SU-DHL-6 (cell line): Measurements from ENCODE around the gene SLC25A40.

Experiments used
- H2AFZ ChIP-seq: fragments of 200-600 bp; sonication (generic); 2 replicates; pipeline ENCODE4 v1.6.1; 2014; ENCODE audit warnings: low read depth, mild to moderate bottlenecking, moderate library complexity, mixed read lengths, antibody characterized with exemption, low read length; ENCODE audit not compliant: severe bottlenecking
- H3F3A ChIP-seq: fragments of 200-600 bp; shearing (Covaris generic); 2 replicates; pipeline ENCODE4 v1.6.0; 2016; ENCODE audit warnings: antibody characterized with exemption, mild to moderate bottlenecking; ENCODE audit not compliant: insufficient read depth
- H3K27ac ChIP-seq: fragments of 200-600 bp; sonication (generic); 2 replicates; pipeline ENCODE4 v1.5.1; 2016; ENCODE audit warnings: low read depth, mild to moderate bottlenecking, low read length, moderate library complexity, mixed read lengths
- H3K27me3 ChIP-seq: fragments of 200-600 bp; sonication (generic), shearing (Covaris generic); 2 replicates; pipeline ENCODE4 v1.6.0; 2014; ENCODE audit warnings: mild to moderate bottlenecking, low read length
- H3K36me3 ChIP-seq: fragments of 200-600 bp; sonication (generic); 2 replicates; pipeline ENCODE4 v1.6.1; 2014; ENCODE audit warnings: mild to moderate bottlenecking, low read length, mixed read lengths
- H3K4me2 ChIP-seq: fragments of 300-600, 200-600 bp; shearing (Covaris generic), sonication (generic); 2 replicates; pipeline ENCODE4 v1.6.0; 2014; ENCODE audit warnings: low read length, low read depth, mild to moderate bottlenecking; ENCODE audit not compliant: poor library complexity, severe bottlenecking
- H3K4me3 ChIP-seq: fragments of 200-600 bp; sonication (generic); 2 replicates; pipeline ENCODE4 v1.5.1; 2014; ENCODE audit warnings: antibody characterized with exemption, low read length, mild to moderate bottlenecking, mixed read lengths; ENCODE audit not compliant: insufficient read depth, poor library complexity, severe bottlenecking
- H3K79me2 ChIP-seq: fragments of 200-600 bp; sonication (generic); 2 replicates; pipeline ENCODE4 v1.6.1; 2014; ENCODE audit warnings: mild to moderate bottlenecking, low read length, moderate library complexity; ENCODE audit not compliant: insufficient read depth
- H3K9ac ChIP-seq: fragments of 200-600 bp; sonication (generic); 2 replicates; pipeline ENCODE4 v1.7.0; 2014; ENCODE audit warnings: mild to moderate bottlenecking, low read length
- H3K9me2 ChIP-seq: fragments of 200-600 bp; sonication (generic); replicated peaks from 2 replicates; pipeline ENCODE4 v1.6.1; 2014; ENCODE audit warnings: low read length; ENCODE audit not compliant: insufficient read depth
- H3K9me3 ChIP-seq: fragments of 200-600 bp; sonication (generic); 2 replicates; pipeline ENCODE4 v1.6.1; 2014; ENCODE audit warnings: low read length, mixed read lengths; ENCODE audit not compliant: insufficient read depth
- H4K20me1 ChIP-seq: fragments of 200-600 bp; sonication (generic); 2 replicates; pipeline ENCODE4 v1.6.1; 2014; ENCODE audit warnings: low read depth, mild to moderate bottlenecking, antibody characterized with exemption, low read length, moderate library complexity, mixed read lengths
- CTCF ChIP-seq: fragments of 200-600 bp; sonication (generic); IDR thresholded peaks from one replicate; pipeline ENCODE4 v1.5.1; 2017; ENCODE audit warnings: antibody characterized with exemption, mild to moderate bottlenecking, low read length, moderate library complexity; ENCODE audit not compliant: insufficient read depth, poor library complexity, severe bottlenecking
- EZH2phosphoT487 ChIP-seq: fragments of 200-600 bp; sonication (generic), shearing (Covaris generic); conservative IDR thresholded peaks from 2 replicates; pipeline ENCODE4 v1.6.1; 2018; ENCODE audit warnings: mild to moderate bottlenecking, antibody characterized with exemption, low read length, moderate library complexity, mixed read lengths

SLC25A40 gene

GRCh38 chr7:87899255-87899654 is 23.1 kb upstream of the SLC25A40 start:
- no peak overlapping the region for H3K27ac ChIP-seq
- H3F3A ChIP-seq: peaks cover 12% of the 10 kb centered on the region
- no peaks in the 10 kb centered on the region for H3K27me3 ChIP-seq
- peaks cover 83% of the 10 kb centered on the region for H3K36me3 ChIP-seq
- H3K9ac ChIP-seq: no peak overlapping the region
- H2AFZ ChIP-seq: no peak overlapping the region
- peaks cover 5% of the 10 kb centered on the region; the same call in 1 of the 2 replicates for H4K20me1 ChIP-seq
- H3K9me2 ChIP-seq: no peaks in the 10 kb centered on the region
- peaks cover 36% of the 10 kb centered on the region for H3K79me2 ChIP-seq
- no peak overlapping the region for H3K4me3 ChIP-seq
- no peak overlapping the region for H3K4me2 ChIP-seq
- TF ChIP-seq CTCF (no peak), EZH2phosphoT487 (no peak)
- no peaks in the 10 kb centered on the region for H3K9me3 ChIP-seq

- no peak overlapping the region for H2AFZ ChIP-seq
- no peak overlapping the region for H3K4me3 ChIP-seq
- TF ChIP-seq EZH2phosphoT487 (no peak), CTCF (no peak)
- no peaks in the 10 kb centered on the region for H3K9me2 ChIP-seq
- H3K79me2 ChIP-seq: peaks cover 61% of the 10 kb centered on the region
- no peak overlapping the region for H3K4me2 ChIP-seq
- no peaks in the 10 kb centered on the region for H3K9me3 ChIP-seq
- H4K20me1 ChIP-seq: peaks cover 25% of the 10 kb centered on the region
- peaks cover 19% of the 10 kb centered on the region for H3F3A ChIP-seq
- H3K36me3 ChIP-seq: peaks cover 86% of the 10 kb centered on the region
- no peak overlapping the region for H3K9ac ChIP-seq
- H3K27me3 ChIP-seq: no peaks in the 10 kb centered on the region
- no peak overlapping the region for H3K27ac ChIP-seq
Measured at GRCh38 chr7:87895363-87895762, 19.2 kb upstream of the SLC25A40 start.

- Histone ChIP-seq H3K4me3 (no peak overlapping the region), H3K9me2 (no peaks in the 10 kb centered on the region), H3K27me3 (no peaks in the 10 kb centered on the region), H3K9me3 (no peaks in the 10 kb centered on the region), H3K9ac (no peak overlapping the region), H3K4me2 (no peak overlapping the region), H3K79me2 (peaks cover 98% of the 10 kb centered on the region), H3K27ac (no peak overlapping the region), H3F3A (peaks cover 66% of the 10 kb centered on the region), H4K20me1 (peaks cover 48% of the 10 kb centered on the region), H3K36me3 (peaks cover 94% of the 10 kb centered on the region), H2AFZ (no peak overlapping the region)
- TF ChIP-seq CTCF (peak; percentile 50), EZH2phosphoT487 (no peak)
Measured at GRCh38 chr7:87886875-87887274, 10.7 kb upstream of the SLC25A40 start.

- H3K9ac ChIP-seq: no peak overlapping the region
- peaks cover 57% of the 10 kb centered on the region for H3F3A ChIP-seq
- H3K36me3 ChIP-seq: peaks cover 92% of the 10 kb centered on the region
- H3K27me3 ChIP-seq: no peaks in the 10 kb centered on the region
- H3K4me3 ChIP-seq: no peak overlapping the region
- no peak overlapping the region for H3K27ac ChIP-seq
- H3K79me2 ChIP-seq: peaks cover 98% of the 10 kb centered on the region
- no peak overlapping the region for H3K4me2 ChIP-seq
- no peaks in the 10 kb centered on the region for H3K9me3 ChIP-seq
- no peaks in the 10 kb centered on the region for H3K9me2 ChIP-seq
- TF ChIP-seq CTCF (no peak), EZH2phosphoT487 (no peak)
- H4K20me1 ChIP-seq: peaks cover 40% of the 10 kb centered on the region
- H2AFZ ChIP-seq: no peak overlapping the region
Measured at GRCh38 chr7:87885018-87885417, 8.9 kb upstream of the SLC25A40 start.
